NCI-H128 (cell line): ENCODE measurements around the gene ERCC2.

Source experiments
- DNase-seq: peaks from one replicate; lab custom pipeline; 2025; ENCODE audit not compliant: unreplicated experiment; lab: John Stamatoyannopoulos, UW

ERCC2 gene

DNA sequence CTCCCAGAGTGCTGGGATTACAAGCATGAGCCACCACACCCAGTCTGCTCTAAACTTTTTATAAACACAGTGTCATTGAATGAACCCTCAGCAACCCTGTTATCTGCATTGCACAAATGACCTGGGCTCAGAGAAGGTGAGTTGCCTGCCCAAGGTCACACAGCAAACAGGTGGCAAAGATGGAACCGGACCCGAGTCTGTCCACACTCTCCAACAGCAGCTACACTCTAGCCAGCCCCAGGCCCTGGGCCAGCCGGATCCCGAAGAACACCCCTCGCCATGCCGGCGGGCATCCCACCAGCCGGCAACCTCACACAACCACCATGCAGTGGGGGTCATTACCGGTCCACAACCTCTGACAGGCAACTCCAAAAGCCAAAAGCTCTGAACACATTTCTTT, 14.5 kb downstream of the ERCC2 start:
- no peak for DNase-seq

DNA sequence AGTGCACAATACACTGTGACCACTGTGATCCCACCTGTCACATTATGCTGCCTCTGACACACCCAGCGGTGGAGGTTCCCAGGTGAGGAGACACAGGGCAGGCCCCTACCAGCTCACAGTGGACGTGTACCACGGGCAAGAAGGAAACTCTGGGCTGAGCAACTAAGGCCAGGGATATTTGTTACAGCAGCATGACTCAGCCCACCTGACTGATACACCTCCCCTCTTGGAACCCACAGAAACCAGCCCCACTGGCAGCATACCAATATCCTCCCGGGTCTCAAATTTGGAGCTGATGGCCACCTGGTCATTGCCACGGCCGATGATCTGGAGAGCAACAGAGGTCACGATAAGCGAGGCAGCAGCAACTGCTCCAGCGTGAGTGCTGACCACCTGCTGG, 15.0 kb downstream of the ERCC2 start:
- no peak for DNase-seq

DNA sequence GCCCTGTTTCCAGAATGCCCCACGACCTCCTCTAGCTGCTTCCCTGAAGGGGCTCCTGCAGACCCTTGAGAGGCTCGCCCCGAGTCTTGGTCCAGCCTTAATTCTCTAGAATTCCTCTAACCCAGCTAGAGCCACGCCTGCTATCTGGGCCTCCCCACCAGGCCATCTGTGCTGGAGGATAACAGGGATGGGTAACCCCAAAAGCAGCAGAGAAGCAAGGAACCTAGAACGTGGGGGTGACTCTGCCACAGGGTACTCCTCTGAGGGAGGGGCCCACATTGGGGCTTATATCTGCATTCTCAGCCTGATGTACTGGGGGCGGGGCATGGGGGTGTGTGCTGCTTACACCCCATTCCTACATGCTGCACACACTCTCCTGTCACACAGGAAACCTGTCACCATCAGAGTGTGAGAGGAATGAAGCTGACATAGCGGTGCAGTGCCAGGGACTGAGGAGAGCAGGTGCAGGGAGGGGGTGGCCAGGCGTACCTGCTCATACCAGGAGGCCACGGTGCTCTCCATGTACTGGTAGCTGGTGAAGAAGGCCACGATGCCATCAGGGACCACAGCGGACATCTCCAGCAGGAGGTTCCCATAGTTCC, 16.0 kb downstream of the ERCC2 start:
- DNase-seq, result no peak

DNA sequence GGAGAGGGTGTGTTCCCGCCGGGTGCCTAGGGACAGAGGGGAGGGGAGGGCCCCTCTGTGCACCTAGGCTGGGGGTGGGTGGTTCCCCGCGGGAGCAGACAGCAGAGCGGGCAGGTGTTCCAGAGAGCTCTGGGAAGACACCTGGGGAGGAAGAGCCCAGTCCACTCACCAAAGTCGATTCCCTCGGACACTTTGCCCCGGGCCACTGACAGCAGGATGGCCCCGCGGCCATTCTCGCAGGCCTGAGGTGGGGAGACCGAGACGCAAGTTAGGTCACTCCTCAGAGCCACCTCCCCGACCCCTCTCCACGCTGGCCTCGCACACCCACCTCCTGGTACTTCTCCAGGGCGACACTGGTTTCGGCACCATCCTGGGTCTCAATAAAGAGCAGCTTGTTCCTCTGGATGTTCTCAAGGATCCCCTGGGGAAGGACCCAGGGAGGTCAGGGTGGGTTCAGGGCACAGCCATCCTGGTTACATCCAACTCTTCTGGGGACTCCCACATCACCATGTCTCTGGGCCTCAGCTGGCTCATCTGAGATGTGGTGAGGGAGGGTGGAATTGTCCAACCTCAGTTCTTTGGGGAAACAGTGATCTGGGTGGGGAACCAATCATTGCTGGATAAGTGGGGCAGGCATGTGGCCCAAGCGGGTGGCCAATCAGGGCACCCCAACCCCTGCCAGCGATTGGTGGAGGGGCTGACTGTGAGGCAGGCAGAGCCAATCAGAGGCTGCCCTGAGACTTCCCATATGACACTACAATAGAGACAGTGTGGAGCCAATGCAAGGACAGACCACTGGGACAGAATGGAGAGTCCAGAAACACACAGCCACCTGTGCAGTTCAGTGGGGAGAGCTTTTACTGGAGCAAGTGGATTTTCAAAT, 17.2 kb downstream of the ERCC2 start:
- no peak for DNase-seq

DNA sequence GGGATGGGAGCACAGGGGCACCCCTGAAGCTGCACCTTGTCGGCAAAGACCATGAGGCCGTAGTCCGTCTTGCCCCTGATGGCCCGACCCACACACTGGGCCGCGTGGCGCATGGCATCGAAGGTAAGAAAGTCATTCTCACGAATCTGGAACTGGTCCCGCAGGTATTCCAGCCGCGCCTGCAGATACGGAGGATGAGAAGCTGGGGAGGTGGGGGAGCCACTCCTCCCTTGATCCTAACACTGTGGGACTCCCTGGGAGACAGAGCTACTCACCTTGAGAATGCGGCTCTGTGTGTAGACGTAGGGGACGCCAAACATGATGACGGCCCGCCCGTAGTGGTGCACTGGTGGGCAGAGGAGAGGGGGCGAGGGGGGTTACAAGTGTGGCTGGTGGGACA, 17.9 kb downstream of the ERCC2 start:
- no peak for DNase-seq

DNA sequence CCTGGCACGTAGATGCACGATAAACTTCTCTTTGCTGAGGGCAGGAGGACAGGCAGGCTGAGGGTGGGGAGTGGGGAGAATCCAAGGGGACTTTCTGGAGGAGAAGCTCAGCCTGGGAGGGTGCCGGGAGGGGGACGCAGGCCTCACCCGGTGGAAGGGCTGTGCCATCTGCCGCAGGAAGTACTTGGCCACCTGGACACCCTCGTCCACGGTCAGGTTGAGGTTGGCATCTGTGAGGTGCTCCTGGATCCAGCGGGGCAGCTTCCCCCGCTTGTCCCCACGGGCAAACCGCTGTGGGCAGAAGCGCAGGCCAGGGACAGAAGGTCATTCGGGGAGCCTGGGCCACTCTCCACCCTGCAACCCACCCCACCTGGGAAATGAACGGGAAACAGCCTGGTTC, 18.3 kb downstream of the ERCC2 start:
- DNase-seq, result no peak

DNA sequence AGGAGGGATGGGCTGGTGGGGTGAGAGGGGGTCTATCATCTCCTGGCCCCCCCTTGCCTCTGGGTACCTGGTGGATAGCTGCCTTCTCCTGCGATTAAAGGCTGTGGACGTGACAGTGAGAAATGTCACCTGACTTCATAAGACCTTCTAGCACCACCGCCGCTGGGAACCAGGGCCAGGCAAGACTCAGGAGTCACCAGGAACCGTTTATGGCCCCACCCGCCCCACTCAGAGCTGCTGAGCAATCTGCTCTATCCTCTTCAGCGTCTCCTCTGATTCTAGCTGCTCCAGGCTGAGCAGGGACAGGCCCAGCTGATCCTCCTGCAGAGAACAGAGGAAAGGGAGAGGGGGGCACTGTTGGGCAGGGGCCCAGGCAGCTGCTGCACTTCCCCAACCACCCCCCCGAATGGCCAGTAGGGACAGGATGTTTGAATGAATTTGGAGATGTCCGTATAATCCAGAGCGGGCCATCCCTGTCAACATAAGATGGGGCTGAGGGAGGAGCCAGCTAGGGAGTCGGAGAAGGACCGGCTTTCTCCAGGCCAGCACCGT, 18.9 kb downstream of the ERCC2 start:
- no peak for DNase-seq

DNA sequence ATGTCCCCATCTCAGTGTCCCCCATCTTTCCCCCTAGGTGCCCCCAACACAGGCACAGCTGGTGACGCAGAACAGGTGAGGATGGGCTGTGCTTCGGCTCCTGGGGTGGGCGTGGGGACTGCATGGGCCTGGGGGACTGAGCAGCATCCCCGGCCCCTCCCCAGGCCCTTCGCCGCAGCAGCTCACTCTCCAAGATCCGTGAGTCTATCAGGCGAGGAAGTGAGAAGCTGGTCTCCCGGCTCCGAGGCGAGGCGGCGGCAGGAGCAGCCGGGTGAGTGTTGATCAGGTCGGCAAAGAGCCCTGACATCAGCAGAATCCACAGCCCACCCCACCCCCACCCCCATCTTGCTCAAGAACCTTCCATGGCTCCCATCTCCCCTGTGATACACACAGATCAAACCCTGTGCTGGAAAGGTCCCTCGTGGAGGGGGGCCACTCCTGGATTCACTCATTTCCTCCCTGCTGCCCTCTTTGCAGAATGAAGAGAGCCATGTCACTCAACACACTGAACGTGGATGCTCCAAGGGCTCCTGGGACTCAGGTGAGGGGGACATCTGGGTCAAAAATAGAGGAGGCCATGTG, 19.8 kb downstream of the ERCC2 start:
- DNase-seq, result no peak

DNA sequence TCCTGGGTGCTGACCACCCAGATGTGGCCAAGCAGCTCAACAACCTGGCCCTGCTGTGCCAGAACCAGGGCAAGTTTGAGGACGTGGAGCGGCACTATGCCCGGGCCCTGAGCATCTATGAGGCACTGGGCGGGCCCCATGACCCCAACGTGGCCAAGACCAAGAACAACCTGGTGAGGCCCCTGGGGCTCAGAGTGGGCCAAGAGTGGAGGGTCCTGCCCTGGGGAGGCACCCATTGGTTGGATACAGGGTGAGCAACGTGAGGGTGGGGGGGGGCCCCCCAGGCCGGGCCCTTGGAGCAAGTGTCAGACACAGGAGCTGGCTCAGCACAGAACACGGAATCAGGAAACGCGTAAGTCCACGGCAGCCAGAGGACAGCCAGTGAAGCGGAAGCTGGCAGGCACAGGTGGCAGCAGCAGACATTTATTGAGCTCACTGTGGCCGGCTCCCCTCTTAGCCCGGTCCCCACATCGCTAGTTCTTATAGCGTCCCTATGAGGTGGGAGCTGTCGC, 20.9 kb downstream of the ERCC2 start:
- DNase-seq, result no peak

DNA sequence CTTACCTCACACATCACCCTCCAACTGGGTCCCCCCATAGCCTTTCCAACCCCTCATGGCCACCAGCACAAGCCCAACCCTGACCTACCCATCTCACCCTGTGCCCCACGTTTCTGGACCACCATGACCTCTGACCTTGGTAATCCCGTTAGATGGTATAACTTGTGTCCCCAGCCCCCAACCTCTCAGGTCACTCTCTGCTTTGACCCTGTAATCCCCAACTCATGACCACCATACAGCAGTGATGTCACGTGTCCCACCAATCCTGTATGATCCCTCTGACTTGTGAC, 21.3 kb downstream of the ERCC2 start:
- no peak for DNase-seq

DNA sequence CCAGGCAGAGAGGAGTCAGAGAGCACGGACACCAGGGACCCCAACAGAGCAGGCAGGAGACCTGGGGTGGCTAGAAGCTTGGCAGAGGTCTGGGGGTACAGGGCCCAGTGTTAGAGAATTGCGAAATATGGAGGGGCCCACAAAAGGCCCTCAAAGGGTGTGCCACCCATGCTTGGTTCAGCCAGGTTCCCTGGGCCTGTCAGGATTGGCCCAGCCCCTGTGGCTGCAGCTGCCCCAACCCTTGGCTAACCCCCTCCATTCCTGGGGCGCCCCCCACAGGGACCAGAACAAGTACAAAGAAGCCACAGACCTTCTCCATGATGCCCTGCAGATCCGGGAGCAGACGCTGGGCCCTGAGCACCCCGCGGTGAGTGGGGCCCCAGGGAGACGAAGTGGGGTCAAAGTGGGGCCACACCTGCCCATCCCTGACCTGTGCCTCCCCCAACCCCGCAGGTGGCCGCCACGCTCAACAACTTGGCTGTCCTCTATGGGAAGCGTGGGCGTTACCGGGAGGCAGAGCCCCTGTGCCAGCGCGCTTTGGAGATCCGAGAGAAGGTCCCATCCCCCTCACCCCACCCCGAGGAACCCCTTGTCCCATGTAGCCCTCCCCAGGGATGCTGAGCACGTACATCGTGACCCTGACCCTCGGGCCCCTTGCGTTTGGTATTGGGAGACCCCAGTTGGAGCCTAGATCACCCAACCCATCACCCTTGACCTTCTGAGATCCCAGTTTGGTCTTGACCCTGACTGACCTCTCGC, 21.8 kb downstream of the ERCC2 start:
- no peak for DNase-seq

DNA sequence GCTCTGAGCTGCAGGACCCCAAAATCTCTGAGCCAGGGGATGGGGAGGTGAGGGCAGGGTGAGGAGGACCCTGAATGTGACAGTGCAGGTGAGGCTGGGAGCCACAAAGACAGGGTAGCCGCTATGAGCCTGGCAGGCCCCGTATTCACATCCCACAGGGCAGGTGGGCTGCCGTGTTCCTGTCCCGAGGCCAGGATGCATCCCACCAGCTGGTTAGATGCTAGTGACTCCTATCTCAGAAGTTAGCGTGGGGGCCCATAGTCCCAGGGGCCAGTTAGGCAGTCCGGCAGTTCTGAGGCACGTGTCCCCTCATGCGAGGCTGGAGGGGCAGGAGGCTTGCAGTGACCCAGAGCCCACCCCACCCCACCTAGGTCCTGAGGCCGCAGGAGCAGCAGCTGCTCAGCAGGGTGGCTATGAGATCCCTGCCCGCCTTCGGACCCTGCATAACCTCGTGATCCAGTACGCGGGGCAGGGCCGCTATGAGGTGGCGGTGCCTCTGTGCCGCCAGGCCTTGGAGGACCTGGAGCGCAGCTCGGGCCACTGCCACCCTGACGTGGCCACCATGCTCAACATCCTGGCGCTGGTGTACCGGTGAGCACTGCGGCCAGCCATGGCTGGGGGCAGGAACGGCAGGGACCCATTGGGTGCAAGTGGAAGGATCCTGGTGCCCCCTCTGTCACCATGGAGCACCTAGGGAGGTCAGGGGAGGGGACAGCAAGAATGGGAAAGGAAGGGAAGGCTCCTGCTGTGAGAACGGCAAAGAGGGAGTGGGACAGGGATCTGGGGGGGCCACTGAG, 22.6 kb downstream of the ERCC2 start:
- DNase-seq, result no peak

DNA sequence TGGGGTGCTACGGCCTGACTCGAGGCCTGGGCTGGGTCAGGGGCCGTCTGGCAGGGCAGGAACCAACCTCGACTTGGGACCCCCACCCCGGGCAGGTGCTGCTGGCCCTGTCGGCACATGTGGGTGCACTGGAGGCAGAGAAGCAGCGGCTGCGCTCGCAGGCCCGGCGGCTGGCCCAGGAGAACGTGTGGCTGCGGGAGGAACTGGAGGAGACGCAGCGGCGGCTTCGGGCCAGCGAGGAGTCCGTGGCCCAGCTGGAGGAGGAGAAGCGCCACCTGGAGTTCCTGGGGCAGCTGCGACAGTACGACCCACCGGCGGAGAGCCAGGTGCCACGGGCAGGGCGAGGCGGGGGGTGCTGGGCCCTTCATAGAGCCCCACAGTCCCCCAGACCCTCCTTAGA, 23.9 kb downstream of the ERCC2 start:
- DNase-seq, result no peak

DNA sequence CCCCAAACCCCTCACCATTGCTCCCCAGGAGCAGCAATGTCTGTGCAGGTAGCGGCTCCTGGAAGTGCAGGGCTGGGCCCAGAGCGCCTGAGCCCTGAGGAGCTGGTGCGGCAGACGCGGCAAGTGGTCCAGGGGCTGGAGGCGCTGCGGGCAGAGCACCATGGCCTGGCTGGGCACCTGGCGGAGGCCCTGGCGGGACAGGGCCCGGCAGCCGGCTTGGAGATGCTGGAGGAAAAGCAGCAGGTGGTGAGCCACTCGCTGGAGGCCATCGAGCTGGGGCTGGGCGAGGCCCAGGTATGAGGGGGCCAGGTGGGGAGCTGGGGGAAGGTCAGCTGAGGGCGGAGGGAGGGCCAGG, 24.9 kb downstream of the ERCC2 start:
- no peak for DNase-seq

DNA sequence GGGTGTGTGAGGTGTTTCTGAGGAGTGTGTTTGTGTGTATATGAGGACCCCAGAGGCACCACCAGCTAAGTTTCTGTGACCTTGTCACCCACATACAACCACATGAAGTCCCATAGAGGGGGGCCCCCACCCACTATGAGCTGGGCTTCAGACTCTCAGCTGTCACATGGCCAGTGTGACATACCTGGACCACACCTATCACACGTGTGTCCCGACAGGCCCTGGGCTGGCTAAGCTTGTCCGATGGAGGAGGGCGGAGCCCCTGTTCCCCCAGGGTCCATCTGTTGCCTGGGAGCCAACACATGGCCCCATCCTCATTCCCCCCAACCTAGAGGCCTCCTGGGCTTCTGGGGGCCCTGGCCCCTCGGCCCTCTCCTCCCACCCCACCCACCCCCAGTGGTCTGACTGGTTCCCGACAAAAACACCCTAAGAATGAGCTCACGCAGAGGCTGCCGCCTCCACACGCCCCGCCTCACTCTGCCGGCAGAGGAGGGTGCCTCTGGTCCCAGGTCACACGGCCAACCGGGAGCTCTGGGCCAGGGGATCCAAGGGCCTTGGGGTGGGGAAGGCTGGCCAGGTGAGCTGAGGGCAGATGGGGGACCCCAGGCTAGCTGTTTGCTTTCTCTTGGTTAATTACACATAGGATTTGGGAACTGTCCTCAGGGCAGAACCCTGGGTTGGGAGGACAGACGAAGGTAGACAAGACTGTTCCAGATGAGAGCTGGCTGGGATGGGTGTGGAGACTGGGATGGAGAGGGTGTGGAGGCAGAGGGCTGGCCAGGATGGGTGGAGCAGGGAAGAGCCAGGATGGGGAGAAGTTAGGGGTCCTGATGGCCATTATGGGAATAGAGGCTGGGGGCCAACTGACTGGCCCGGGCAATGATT, 25.5 kb downstream of the ERCC2 start:
- DNase-seq, result no peak

DNA sequence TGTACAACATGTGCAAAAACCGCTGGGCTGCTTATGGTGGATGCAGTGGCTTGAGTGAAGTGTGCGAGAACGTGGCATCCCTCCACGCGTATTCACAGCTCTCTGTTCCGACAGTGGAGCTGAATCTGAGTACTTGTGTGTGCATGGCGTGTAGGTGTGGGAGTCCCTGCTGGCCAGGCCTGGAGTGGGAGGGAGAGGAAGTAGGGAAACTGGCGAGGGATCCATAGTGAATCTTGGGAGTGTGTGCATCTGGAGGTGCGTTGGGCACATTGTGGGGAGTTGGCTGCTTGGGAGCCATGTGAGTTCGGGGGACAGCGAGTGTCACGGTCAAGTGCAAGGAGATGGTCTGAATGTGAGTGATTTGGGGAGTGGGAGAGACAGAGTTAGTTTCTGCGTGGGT, 27.5 kb downstream of the ERCC2 start:
- DNase-seq, result no peak

DNA sequence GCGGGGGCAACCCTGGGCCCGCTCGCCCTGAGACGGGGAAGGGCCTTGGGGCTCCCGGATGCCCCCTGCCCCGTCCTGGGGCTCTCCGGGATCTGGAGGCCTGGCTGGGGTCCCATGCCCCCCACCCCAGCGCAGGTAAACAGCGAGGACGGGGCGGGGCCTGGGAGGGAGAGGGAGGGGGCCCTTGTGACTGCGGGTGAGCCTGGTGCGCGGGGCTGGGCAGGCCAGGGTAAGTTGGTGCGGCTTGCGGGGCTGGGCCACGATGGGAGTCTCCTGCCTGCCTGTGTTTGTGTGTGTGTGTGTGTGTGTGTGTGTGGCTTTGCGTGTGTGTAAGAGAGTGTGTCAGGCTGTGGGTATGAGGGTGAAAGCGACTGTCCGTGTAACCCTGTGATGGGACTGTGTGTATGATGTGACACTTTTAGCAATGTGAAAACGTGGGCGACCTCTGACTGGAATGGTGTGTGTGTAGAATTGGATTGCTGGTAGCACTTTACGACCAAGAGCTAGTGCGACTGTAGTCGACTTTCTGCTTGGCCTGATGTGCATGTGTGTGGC, 29.4 kb downstream of the ERCC2 start:
- DNase-seq, result no peak

DNA sequence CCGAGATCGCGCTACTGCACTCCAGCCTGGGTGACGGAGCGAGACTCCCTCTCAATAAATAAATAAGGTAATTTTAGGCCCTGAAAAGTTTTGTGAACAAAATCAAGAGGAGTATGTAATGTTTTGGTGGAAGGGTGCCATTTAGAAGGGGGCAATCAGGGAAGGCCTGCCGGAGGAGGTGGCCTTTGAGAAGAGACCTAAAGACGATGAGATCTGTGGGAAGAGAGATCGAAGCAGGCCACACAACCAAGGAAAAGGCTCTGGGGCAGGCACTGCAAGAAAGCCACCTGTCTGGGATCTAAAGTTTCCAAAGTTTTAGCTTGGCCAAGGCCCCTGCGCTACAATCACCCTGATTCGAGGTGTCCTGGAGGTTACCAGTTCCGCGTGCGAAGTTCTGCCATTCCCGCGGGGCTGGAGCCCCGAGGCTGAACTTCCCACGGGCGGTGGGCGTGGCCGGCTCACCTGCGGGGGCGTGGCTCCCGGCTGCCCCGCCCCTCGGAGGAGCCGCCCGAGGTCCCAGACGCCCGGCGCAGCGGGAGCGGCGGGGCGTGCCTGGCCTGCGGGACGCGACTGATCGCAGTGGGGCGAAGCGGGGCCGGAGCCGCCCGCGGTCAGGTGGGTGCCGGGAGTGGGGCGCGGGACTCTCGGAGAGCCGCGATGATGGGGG, 30.0 kb downstream of the ERCC2 start, which contains the start of gene KLC3:
KLC3 (plus strand) TSS at position 519 of the 667 bp plus-strand sequence. CDS start 4,792 bp downstream, outside the sequence.
- DNase-seq, result peak; percentile 22

DNA sequence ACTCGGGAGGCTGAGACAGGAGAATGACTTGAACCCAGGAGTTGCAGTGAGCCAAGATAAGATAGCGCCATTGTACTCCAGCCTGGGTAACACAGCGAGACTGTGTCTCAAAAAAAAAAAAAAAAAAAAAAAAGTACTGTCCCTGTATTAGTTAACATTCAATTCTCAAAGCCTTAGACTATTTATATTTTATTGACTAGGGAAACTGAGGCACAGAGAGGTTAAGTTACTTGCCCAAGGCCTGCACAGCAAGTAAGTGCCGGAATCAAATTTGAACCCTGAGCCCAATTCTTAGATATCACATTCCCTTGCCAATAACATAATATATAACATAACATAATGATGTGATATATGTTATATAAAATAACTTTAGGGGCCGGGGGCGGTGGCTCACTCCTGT, 30.7 kb downstream of the ERCC2 start:
- DNase-seq, result no peak
